Kidney epithelial cell (primary cell): Measurements from ENCODE around the gene DRGX. TPM values are rescaled to one million over a fixed set of nuclear protein-coding genes. Genes with fewer than 3 reads are reported as not detected.

ENCODE experiments used
- DNase-seq: peaks from one replicate; pipeline ENCODE4 v3.0.0-alpha.2; 2010; ENCODE audit warnings: low read depth
- H3K27me3 ChIP-seq: 2 replicates; pipeline ENCODE4 v1.6.0; 2011; ENCODE audit warnings: low read length; ENCODE audit not compliant: control insufficient read depth, insufficient read depth
- H3K36me3 ChIP-seq: 2 replicates; pipeline ENCODE4 v1.5.1; 2011; ENCODE audit warnings: low read length; ENCODE audit not compliant: control insufficient read depth, insufficient read depth
- H3K4me3 ChIP-seq: 2 replicates; pipeline ENCODE4 v1.5.1; 2011; ENCODE audit warnings: low read depth, mild to moderate bottlenecking, control low read depth, low read length
- total RNA-seq: library from RNA; depleted of rRNA; stranded (reverse); fragments of >200 nt; gene quantifications from 2 replicates; pipeline ENCODE4 v1.2.3, GENCODE V29; 2015
- TF ChIP-seq, protein P1 (sequence below): IDR thresholded peaks from 2 replicates; pipeline ENCODE4 v1.5.1; 2011; ENCODE audit warnings: mild to moderate bottlenecking, moderate library complexity, low read length, control low read depth, inconsistent platforms; ENCODE audit not compliant: insufficient read depth, poor library complexity, severe bottlenecking

Gene DRGX
- total RNA-seq, 1 donor from 2014 or later, result not detected

DNA sequence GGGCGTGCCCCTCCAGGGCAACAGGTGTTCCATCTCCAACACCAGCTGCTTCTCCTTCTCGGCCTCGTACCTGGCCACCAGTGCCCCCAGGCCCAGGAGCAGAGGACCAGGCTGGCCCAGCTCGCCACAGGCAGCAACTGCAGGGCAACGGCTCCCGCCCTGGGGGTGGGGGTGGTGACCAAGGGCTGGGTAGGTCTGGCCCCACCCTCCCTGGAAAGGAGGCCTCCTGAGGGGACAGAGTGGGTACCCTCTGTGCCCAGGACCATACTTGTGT is 22.1 kb upstream of the DRGX start:
- Histone ChIP-seq H3K4me3 (no peak overlapping the region), H3K36me3 (no peaks in the 10 kb centered on the region), H3K27me3 (no peaks in the 10 kb centered on the region)
- DNase-seq, result no peak
- TF ChIP-seq, protein P1, sequence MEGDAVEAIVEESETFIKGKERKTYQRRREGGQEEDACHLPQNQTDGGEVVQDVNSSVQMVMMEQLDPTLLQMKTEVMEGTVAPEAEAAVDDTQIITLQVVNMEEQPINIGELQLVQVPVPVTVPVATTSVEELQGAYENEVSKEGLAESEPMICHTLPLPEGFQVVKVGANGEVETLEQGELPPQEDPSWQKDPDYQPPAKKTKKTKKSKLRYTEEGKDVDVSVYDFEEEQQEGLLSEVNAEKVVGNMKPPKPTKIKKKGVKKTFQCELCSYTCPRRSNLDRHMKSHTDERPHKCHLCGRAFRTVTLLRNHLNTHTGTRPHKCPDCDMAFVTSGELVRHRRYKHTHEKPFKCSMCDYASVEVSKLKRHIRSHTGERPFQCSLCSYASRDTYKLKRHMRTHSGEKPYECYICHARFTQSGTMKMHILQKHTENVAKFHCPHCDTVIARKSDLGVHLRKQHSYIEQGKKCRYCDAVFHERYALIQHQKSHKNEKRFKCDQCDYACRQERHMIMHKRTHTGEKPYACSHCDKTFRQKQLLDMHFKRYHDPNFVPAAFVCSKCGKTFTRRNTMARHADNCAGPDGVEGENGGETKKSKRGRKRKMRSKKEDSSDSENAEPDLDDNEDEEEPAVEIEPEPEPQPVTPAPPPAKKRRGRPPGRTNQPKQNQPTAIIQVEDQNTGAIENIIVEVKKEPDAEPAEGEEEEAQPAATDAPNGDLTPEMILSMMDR, result no peak

DNA sequence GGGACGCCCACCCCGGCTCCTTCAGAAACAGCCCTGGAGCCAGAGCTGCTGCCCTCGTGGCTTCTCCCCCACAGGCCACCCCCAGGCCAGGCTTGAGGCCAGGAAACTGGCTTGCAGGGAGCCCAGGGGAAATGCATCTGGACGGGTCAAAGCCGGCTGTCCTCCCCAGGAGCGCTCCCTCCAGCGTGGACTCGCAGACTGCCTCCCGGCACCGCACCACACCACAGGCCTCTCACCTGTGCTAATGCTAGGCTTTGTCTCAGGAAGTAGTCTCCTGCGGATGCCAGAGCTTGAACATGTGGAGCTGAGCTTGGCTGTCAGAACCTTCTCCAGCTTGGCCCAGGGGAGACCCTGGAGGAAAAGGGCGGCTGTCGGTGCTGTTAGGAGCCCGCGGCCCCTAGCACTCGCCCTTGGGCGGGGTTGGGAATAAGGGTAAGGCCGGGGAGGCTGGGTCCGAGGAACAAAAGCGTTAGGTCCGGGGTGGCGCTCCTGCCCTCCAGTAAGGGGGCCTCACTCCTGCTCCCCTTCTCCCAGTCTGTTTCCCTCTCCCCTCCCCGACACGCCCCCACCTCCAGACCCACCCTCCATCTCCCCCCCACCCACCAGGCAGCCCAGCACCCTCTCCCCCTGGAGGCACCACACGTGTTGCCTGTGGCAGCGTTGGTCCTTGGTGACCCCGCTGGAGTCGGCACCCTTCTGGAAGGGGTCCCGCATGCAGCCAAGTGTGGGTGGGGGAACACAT is 21.6 kb upstream of the DRGX start:
- Histone ChIP-seq H3K36me3 (no peaks in the 10 kb centered on the region), H3K4me3 (no peak overlapping the region), H3K27me3 (no peaks in the 10 kb centered on the region)
- TF ChIP-seq, protein P1, result no peak
- no peak for DNase-seq

DNA sequence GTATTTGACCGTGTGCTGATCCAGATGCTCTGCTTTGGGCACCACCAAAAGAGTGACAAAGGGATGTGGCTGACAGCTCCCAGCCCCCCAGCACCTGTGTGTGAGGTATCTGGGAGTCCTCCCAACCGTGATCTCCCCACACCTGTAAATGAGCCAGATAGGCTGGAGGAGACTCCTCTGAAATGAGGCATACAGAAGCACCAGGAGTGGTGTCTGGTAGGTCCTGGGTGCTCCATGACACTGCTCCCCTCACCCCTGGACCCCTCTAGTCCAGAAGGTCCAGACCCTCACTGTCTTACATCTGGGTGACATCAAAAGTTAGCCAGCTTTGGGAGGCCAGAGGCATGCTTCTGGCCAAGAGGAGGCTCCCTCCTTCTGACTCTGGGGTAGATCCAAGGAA is 20.0 kb upstream of the DRGX start:
- Histone ChIP-seq H3K27me3 (peaks cover under 1% of the 10 kb centered on the region), H3K36me3 (no peaks in the 10 kb centered on the region), H3K4me3 (no peak overlapping the region)
- TF ChIP-seq, protein P1, result no peak
- no peak for DNase-seq

DNA sequence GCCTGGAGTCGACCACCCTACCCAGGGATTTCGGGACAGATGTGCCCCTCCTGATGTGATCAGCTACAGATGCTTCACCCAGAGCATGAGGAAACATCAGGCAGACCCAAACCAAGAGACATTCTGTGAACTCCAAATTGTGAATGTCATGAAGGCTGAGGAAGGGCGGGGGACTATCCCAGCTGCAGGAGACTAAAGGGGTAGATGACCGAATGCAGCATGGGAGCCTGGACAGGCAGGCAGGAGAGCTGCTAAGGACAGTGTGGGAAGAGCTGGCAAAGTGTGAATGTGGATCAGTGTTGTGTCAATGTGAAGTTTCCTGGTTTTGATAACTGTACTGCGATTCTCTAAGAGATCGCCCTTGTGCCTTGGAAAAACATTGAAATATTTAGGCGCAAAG is 19.2 kb upstream of the DRGX start:
- H3K36me3 ChIP-seq, result no peaks in the 10 kb centered on the region
- no peak overlapping the region for H3K4me3 ChIP-seq
- H3K27me3 ChIP-seq, result peaks cover 2% of the 10 kb centered on the region
- DNase-seq, result no peak
- TF ChIP-seq, protein P1, result no peak

DNA sequence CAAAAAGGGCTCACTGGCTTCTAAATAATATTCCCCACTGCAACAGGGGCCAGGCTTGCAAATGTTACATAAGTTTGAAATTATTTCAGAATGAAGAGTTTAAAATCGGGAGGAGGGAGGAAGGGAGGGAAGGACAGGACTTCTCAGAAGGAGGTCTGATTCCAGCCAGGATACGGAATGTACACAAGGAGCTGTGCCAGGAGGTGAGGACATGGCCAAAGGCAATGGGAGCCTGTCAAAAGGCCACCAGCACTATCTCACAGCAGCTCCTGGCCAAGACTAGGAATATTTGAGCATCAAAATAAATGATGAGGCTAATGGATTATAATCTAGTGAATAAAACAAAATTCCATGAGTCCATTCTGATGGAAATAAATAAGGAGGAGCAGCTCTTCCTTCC is 18.6 kb upstream of the DRGX start:
- peaks cover 7% of the 10 kb centered on the region for H3K27me3 ChIP-seq
- H3K36me3 ChIP-seq, result no peaks in the 10 kb centered on the region
- DNase-seq, result no peak
- TF ChIP-seq, protein P1, result no peak
- no peak overlapping the region for H3K4me3 ChIP-seq

DNA sequence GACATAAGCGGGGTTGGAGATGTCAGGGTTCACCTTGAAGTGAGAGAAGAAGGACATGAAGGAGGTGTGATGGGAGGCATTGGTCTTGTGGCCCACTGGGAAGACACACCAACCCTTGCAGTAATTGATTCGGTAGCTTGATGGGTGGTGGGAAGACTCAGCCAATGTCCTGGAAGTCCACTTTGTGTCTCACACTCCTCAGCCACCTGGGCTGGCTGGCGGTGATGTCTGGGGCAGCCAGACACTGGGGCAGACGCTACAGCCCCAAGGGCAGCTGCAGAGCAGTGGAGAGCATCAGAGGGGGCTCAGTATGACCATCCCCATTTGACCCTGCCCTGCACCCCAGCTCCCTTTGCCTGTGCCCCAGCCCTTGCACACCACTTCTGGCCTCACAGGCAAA is 16.7 kb upstream of the DRGX start:
- DNase-seq, result no peak
- H3K36me3 ChIP-seq, result no peaks in the 10 kb centered on the region
- H3K4me3 ChIP-seq, result no peak overlapping the region
- H3K27me3 ChIP-seq, result peaks cover 16% of the 10 kb centered on the region
- TF ChIP-seq, protein P1, result no peak
